Measurements from ENCODE around the gene TICAM2. TPM values are rescaled to one million over a fixed set of nuclear protein-coding genes. Genes with fewer than 3 reads are reported as not detected.

The TICAM2 gene
- total RNA-seq, 1 experiment from 2014 or later = 14.0 TPM

GRCh38 chr5:115607935-115608334 is 5.7 kb upstream of the TICAM2 start:
- DNase-seq (ENCODE audit: low read depth) = no peak

GRCh38 chr5:115605436-115605835 is 3.2 kb upstream of the TICAM2 start:
- no peak for DNase-seq (ENCODE audit: low read depth)

- DNase-seq (ENCODE audit: low read depth) = peak; percentile 92
Observed at GRCh38 chr5:115602591-115603125, 379 bp upstream of the TICAM2 start.

GRCh38 chr5:115600766-115601165 is 1.5 kb downstream of the TICAM2 start:
- no peak for DNase-seq (ENCODE audit: low read depth)

GRCh38 chr5:115599924-115600323 is 2.4 kb downstream of the TICAM2 start:
- DNase-seq (ENCODE audit: low read depth) = no peak

- DNase-seq (ENCODE audit: low read depth) = peak; percentile 38
Observed at GRCh38 chr5:115599502-115599901, 2.8 kb downstream of the TICAM2 start.

GRCh38 chr5:115594128-115595047 is 7.9 kb downstream of the TICAM2 start:
- no peak for DNase-seq (ENCODE audit: low read depth)

- no peak for DNase-seq (ENCODE audit: low read depth)
Observed at GRCh38 chr5:115589043-115589442, 13.2 kb downstream of the TICAM2 start.

- no peak for DNase-seq (ENCODE audit: low read depth)
Observed at GRCh38 chr5:115588640-115589039, 13.6 kb downstream of the TICAM2 start.

GRCh38 chr5:115586525-115587146 is 15.6 kb downstream of the TICAM2 start:
- DNase-seq (ENCODE audit: low read depth) = peak; percentile 36

- DNase-seq (ENCODE audit: low read depth) = no peak
Observed at GRCh38 chr5:115585265-115585664, 17.0 kb downstream of the TICAM2 start.

- peak; percentile 57 for DNase-seq (ENCODE audit: low read depth)
Observed at GRCh38 chr5:115584501-115584900, 17.8 kb downstream of the TICAM2 start.

- peak; percentile 96 for DNase-seq (ENCODE audit: low read depth)
Observed at GRCh38 chr5:115583474-115583873, 18.8 kb downstream of the TICAM2 start.

GRCh38 chr5:115580941-115581340 is 21.3 kb downstream of the TICAM2 start:
- DNase-seq (ENCODE audit: low read depth) = no peak

GRCh38 chr5:115579747-115580173 is 22.5 kb downstream of the TICAM2 start:
- DNase-seq (ENCODE audit: low read depth) = peak; percentile 86

- DNase-seq (ENCODE audit: low read depth) = no peak
Observed at GRCh38 chr5:115579216-115579615, 23.1 kb downstream of the TICAM2 start.

GRCh38 chr5:115578657-115579056 is 23.6 kb downstream of the TICAM2 start:
- no peak for DNase-seq (ENCODE audit: low read depth)

GRCh38 chr5:115577741-115578140 is 24.5 kb downstream of the TICAM2 start:
- DNase-seq (ENCODE audit: low read depth) = no peak

- no peak for DNase-seq (ENCODE audit: low read depth)
Observed at GRCh38 chr5:115577329-115577728, 24.9 kb downstream of the TICAM2 start.

- DNase-seq (ENCODE audit: low read depth) = peak; percentile 87
Observed at GRCh38 chr5:115575167-115576070, 26.9 kb downstream of the TICAM2 start.

GRCh38 chr5:115573133-115573532 is 29.1 kb downstream of the TICAM2 start:
- DNase-seq (ENCODE audit: low read depth) = peak; percentile 81

- DNase-seq (ENCODE audit: low read depth) = peak; percentile 19
Observed at GRCh38 chr5:115571441-115571878, 30.8 kb downstream of the TICAM2 start.
